Epithelial cell of esophagus (primary cell): ENCODE results near the gene COMMD3.
"Not testable (repeated sequence)": the region's sequence is repeated elsewhere in the genome, so short reads cannot be mapped to it uniquely, and the experiment has no call there.

Experiments
- DNase-seq: peaks from one replicate; pipeline ENCODE4 v3.0.0; 2010; ENCODE audit warnings: low read depth
- H3K4me3 ChIP-seq: 2 replicates; pipeline ENCODE4 v1.5.1; 2011; ENCODE audit warnings: mild to moderate bottlenecking, low read length, control low read depth
- TF ChIP-seq, protein P1 (sequence below): IDR thresholded peaks from 2 replicates; pipeline ENCODE4 v1.5.1; 2011; ENCODE audit warnings: low read depth, mild to moderate bottlenecking, low read length, control low read depth, inconsistent platforms; ENCODE audit not compliant: insufficient read depth; ENCODE audit errors: missing control alignments

The COMMD3 gene

DNA sequence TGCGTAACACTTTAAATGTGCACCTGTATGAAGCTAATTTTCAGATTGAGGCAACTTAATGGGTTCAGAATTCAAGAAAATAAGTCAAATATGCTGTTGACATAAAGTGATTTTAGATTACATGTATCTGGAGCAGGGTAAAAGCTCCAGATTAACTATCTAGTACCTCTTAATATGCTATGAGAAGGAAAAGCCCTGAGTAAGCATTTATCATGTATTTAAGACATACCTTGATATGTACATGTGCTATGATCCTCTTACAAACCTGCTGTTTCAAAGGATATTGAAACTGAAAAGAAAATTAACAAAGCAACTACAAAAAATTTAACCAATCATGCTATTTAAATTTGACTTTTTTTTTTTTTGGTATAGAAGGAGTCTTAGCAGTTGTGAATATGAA, 33.6 kb downstream of the COMMD3 start:
- TF ChIP-seq, protein P1, sequence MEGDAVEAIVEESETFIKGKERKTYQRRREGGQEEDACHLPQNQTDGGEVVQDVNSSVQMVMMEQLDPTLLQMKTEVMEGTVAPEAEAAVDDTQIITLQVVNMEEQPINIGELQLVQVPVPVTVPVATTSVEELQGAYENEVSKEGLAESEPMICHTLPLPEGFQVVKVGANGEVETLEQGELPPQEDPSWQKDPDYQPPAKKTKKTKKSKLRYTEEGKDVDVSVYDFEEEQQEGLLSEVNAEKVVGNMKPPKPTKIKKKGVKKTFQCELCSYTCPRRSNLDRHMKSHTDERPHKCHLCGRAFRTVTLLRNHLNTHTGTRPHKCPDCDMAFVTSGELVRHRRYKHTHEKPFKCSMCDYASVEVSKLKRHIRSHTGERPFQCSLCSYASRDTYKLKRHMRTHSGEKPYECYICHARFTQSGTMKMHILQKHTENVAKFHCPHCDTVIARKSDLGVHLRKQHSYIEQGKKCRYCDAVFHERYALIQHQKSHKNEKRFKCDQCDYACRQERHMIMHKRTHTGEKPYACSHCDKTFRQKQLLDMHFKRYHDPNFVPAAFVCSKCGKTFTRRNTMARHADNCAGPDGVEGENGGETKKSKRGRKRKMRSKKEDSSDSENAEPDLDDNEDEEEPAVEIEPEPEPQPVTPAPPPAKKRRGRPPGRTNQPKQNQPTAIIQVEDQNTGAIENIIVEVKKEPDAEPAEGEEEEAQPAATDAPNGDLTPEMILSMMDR, result no peak
- no peak overlapping the region for H3K4me3 ChIP-seq
- DNase-seq, result no peak

DNA sequence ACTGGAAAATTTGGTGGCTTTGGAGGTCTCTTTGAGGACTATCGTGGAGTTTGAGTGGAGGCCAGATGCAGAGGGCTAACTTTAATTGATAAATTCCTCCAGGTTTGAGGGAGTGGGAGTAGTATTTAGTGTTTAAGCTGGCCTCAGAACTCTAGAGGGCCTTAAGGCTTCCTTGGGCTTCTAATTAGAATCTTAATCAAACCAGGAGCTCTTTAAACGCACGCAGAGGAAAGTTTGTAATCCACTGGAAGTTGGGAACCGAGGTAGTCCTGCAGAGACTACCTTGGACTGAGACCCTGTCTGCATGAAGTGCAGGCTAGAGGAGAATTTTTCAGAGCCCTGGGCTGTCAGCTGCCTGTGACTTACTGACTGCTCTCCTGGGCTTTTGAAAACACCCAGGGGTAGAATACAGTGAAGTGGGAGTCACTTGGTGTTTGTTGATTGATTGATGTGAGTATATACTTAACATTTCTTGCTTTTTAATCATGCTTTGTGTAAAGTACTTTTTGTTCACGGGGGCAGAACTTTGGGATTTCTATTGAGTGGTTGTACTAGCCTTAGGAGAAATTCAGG, 35.0 kb downstream of the COMMD3 start:
- TF ChIP-seq, protein P1, result no peak
- no peak overlapping the region for H3K4me3 ChIP-seq
- no peak for DNase-seq

DNA sequence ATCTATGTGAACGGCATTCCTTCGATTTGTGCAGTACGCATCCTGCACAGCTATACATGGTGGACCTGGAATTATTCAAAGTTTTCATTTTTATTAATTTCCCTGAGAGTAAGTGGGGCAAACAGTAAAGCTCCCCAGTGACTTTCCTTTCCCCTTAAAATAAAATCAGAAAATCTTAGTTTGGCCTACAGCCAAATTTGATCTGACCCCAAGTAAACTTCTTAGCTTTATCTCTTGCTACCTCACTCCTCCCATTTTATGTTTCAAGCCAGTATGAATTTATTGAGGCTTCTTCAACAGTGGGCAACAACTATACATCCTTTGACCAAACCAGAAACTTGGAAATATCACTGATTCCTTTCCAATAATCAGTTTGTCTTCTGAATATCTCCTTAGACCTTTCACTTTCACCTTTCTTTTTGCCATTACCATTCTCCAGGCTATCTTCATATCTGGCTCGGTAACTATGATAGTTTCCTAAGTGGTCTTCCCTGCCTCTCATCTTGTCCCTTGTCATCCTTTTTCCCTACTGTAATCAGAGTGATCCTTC, 40.2 kb downstream of the COMMD3 start:
- TF ChIP-seq, protein P1, result no peak
- no peak for DNase-seq
- no peak overlapping the region for H3K4me3 ChIP-seq

DNA sequence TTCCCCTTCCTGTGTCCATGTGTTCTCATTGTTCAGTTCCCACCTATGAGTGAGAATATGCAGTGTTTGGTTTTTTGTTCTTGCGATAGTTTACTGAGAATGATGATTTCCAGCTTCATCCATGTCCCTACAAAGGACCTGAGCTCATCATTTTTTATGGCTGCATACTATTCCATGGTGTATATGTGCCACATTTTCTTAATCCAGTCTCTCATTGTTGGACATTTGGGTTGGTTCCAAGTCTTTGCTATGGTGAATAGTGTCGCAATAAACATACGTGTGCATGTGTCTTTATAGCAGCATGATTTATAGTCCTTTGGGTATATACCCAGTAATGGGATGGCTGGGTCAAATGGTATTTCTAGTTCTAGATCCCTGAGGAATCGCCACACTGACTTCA, 41.6 kb downstream of the COMMD3 start:
- H3K4me3 ChIP-seq, DNase-seq: not testable (repeated sequence)

DNA sequence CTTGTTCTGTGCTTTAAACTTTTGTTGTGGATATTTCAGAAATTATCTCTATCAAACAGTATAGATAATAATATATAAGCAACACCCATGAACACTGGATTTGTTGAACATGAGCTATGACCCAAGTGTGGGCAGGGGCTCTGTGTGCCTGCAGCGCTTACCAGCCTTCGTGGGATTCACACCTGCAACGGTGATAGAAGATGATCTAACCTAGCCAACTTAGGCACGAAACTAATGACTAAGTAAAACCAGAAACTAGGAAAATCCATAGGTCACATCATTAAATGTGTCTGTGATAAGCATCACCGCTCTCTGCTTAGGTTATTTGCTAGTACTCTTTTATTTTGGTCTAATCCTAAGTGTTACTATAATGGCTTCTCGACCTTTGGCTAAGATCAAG, 47.1 kb downstream of the COMMD3 start:
- no peak overlapping the region for H3K4me3 ChIP-seq
- TF ChIP-seq, protein P1, result no peak
- DNase-seq, result no peak

DNA sequence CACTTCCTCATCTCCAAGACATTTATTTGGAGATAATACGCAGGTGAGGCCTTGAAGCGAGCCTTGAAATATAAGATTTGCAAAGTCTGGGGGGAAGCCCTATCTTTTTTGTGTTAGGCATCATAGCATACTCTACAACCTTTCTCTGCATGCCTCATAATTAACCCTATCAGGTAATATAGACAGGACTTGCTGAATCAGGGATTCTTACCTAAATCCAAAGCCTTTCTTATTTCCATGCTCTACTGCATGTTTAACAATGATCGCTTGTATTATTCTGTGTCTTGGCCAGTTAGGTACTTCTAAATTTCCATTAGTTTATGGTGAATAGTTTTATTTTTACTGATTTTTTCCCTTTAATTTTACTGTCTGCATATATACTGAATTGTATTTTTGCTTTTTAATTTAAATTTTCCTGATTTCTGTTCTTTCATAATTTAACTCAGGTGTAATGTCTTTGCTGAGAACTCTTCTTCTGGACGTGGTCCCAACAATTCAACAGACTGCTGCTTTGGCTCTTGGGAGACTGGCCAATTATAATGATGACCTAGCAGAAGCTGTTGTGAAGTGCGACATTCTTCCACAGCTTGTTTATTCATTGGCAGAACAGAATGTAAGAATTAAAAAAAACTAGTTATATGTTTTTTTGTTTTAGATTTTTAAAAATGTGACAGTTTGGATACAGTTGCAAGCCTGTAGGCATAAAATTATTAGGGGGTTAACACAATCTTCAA, 48.4 kb downstream of the COMMD3 start:
- TF ChIP-seq, protein P1, result no peak
- DNase-seq, result no peak
- H3K4me3 ChIP-seq, result no peak overlapping the region

DNA sequence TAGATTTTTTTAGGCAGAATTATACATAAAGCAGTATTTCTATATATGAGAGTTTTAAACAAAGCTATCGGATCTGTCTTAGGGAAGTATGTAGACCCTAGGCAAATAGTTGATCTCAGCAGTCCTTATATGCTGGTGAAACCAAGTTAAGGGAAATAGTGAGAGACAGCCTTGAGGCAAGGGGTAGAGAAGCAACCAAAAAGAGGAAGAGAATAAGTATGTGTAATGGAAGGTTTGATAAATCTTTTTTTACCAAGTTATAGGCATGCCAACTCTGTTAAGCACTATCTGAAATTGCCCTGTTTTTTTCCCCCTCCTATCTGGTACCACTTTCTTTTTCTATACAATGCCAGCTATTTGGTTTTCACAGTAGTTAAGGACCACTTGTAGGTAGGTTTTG, 49.0 kb downstream of the COMMD3 start:
- DNase-seq, result no peak
- TF ChIP-seq, protein P1, result no peak
- H3K4me3 ChIP-seq, result no peak overlapping the region
